Mammary epithelial cell (primary cell): Measurements from ENCODE around the gene GLYATL3.

Source experiments
- CTCF ChIP-seq, 2 donors: IDR thresholded peaks in 1 of 2; conservative IDR thresholded peaks in 1 of 2; 2 replicates each; pipeline ENCODE4 v1.5.1; 2011 to 2012; ENCODE audit warnings: inconsistent platforms in 2 of 2, low read length in 2 of 2, mild to moderate bottlenecking in 2 of 2, control low read depth in 1 of 2, low read depth in 1 of 2; ENCODE audit not compliant: insufficient read depth in 1 of 2; ENCODE audit errors: extremely low read depth in 1 of 2
- EZH2 ChIP-seq: IDR thresholded peaks from 2 replicates; pipeline ENCODE4 v1.6.1; 2012; ENCODE audit warnings: low read length, inconsistent platforms, borderline replicate concordance

GRCh38 chr6:49540614-49541013, 40.9 kb downstream of the GLYATL3 start:
- TF ChIP-seq CTCF (conservative IDR thresholded peaks at IDR 0.05 in 1 of 2, IDR thresholded peaks at IDR 0.05 in 1 of 2; ENCODE audit: extremely low read depth in 1 of 2, insufficient read depth in 1 of 2, low read depth in 1 of 2, low read length in 2 of 2), result no peak
- no peak for TF ChIP-seq EZH2
